HepG2 (cell line): ENCODE data around the gene ALDH2. TPM values are rescaled to one million over a fixed set of nuclear protein-coding genes. Genes with fewer than 3 reads are reported as not detected.

Experiments used
- BCL6 ChIP-seq: IDR thresholded peaks from 2 replicates; pipeline ENCODE4 v1.6.1; 2016; ENCODE audit warnings: missing genetic modification reagents, missing compliant biosample characterization
- CREM ChIP-seq, 2 experiments: sonication (generic) in 1 of 2; formaldehyde crosslinking in 1 of 2; IDR thresholded peaks; 2 replicates each; pipeline versions ENCODE4 v1.4.0 to v1.6.1; 2016 to 2020; ENCODE audit warnings: antibody characterized with exemption in 1 of 2, mild to moderate bottlenecking in 1 of 2, missing genetic modification reagents in 1 of 2
- FIP1L1 ChIP-seq: fragments of 200-400 bp; formaldehyde crosslinking; IDR thresholded peaks from 2 replicates; pipeline ENCODE4 v1.6.1; 2018; ENCODE audit warnings: low read depth, mild to moderate bottlenecking, low read length, moderate library complexity, borderline replicate concordance; ENCODE audit not compliant: insufficient read depth
- FOSL2 ChIP-seq: sonication (generic); formaldehyde crosslinking; IDR thresholded peaks from 2 replicates; pipeline ENCODE4 v1.4.0; 2020; ENCODE audit warnings: missing genetic modification reagents
- GFI1 ChIP-seq: sonication (generic); formaldehyde crosslinking; IDR thresholded peaks from 2 replicates; pipeline ENCODE4 v1.5.0; 2020; ENCODE audit warnings: missing genetic modification reagents, mild to moderate bottlenecking, borderline replicate concordance
- HHEX ChIP-seq: IDR thresholded peaks from 2 replicates; pipeline ENCODE4 v1.6.1; 2016; ENCODE audit warnings: control low read depth
- HNF4A ChIP-seq: sonication (generic); formaldehyde crosslinking; IDR thresholded peaks from 2 replicates; pipeline ENCODE4 v1.4.0; 2020; ENCODE audit warnings: missing genetic modification reagents
- HNF4G ChIP-seq, 2 experiments: sonication (generic) in 1 of 2; formaldehyde crosslinking in 1 of 2; IDR thresholded peaks; 2 replicates each; pipeline versions ENCODE4 v1.4.0 to v1.6.1; 2011 to 2020; ENCODE audit warnings: borderline replicate concordance in 2 of 2, low read depth in 2 of 2, mild to moderate bottlenecking in 2 of 2, low read length in 1 of 2, missing genetic modification reagents in 1 of 2, moderate library complexity in 1 of 2
- KAT7 ChIP-seq: IDR thresholded peaks from 2 replicates; pipeline ENCODE4 v1.6.1; 2018; ENCODE audit warnings: borderline replicate concordance, missing compliant biosample characterization
- MED8 ChIP-seq: sonication (generic); formaldehyde crosslinking; IDR thresholded peaks from 2 replicates; pipeline ENCODE4 v1.8.1; 2023; ENCODE audit warnings: mild to moderate bottlenecking, missing genetic modification reagents; ENCODE audit not compliant: insufficient replicate concordance
- MYC ChIP-seq: sonication (generic); formaldehyde crosslinking; IDR thresholded peaks from 2 replicates; pipeline ENCODE4 v1.9.0; 2021; ENCODE audit warnings: missing genetic modification reagents, borderline replicate concordance
- NFRKB ChIP-seq: fragments of 450-650 bp; IDR thresholded peaks from 2 replicates; pipeline ENCODE4 v1.6.1; 2017
- NFYB ChIP-seq: sonication (generic); formaldehyde crosslinking; IDR thresholded peaks from 2 replicates; pipeline ENCODE4 v1.4.0; 2020; ENCODE audit warnings: missing genetic modification reagents
- RBM22 ChIP-seq: fragments of 200-400 bp; formaldehyde crosslinking; optimal IDR thresholded peaks from 2 replicates; pipeline ENCODE3; 2017; ENCODE audit warnings: mild to moderate bottlenecking, low read length, moderate library complexity
- RFXAP ChIP-seq: sonication (generic); formaldehyde crosslinking; IDR thresholded peaks from 2 replicates; pipeline ENCODE4 v1.4.0; 2020; ENCODE audit warnings: missing genetic modification reagents, borderline replicate concordance
- RXRA ChIP-seq: sonication (generic); formaldehyde crosslinking; IDR thresholded peaks from 2 replicates; pipeline ENCODE4 v1.5.1; 2020; ENCODE audit warnings: missing genetic modification reagents
- SRSF9 ChIP-seq: fragments of 200-400 bp; formaldehyde crosslinking; IDR thresholded peaks from 2 replicates; pipeline ENCODE4 v1.6.1; 2018; ENCODE audit warnings: borderline replicate concordance, mild to moderate bottlenecking, low read depth, low read length; ENCODE audit not compliant: insufficient read depth, poor library complexity, severe bottlenecking
- ZNF232 ChIP-seq: sonication (generic); formaldehyde crosslinking; IDR thresholded peaks from 2 replicates; pipeline ENCODE4 v1.4.0; 2020; ENCODE audit warnings: missing genetic modification reagents, borderline replicate concordance
- ZNF282 ChIP-seq: fragments of 450-650 bp; IDR thresholded peaks from 2 replicates; pipeline ENCODE4 v1.6.1; 2018; ENCODE audit not compliant: partially characterized antibody
- ZNF296 ChIP-seq: sonication (generic); formaldehyde crosslinking; conservative IDR thresholded peaks from 2 replicates; pipeline ENCODE4 v1.5.0; 2020; ENCODE audit warnings: mild to moderate bottlenecking, missing genetic modification reagents
- ZNF317 ChIP-seq: sonication (generic); formaldehyde crosslinking; IDR thresholded peaks from 2 replicates; pipeline ENCODE4 v1.5.0; 2020; ENCODE audit warnings: mild to moderate bottlenecking, missing genetic modification reagents
- ZNF484 ChIP-seq: sonication (generic); formaldehyde crosslinking; IDR thresholded peaks from 2 replicates; pipeline ENCODE4 v1.5.1; 2020; ENCODE audit warnings: mild to moderate bottlenecking, low read depth, missing genetic modification reagents, borderline replicate concordance
- ZNF543 ChIP-seq: sonication (generic); formaldehyde crosslinking; IDR thresholded peaks from 2 replicates; pipeline ENCODE4 v1.4.0; 2020; ENCODE audit warnings: mild to moderate bottlenecking, missing genetic modification reagents
- ZNF572 ChIP-seq: sonication (generic); formaldehyde crosslinking; IDR thresholded peaks from 2 replicates; pipeline ENCODE4 v1.5.1; 2020; ENCODE audit warnings: mild to moderate bottlenecking, missing genetic modification reagents
- ZNF629 ChIP-seq: sonication (generic); formaldehyde crosslinking; conservative IDR thresholded peaks from 2 replicates; pipeline ENCODE4 v1.5.0; 2020; ENCODE audit warnings: missing genetic modification reagents
- ZNF703 ChIP-seq: sonication (generic); formaldehyde crosslinking; IDR thresholded peaks from 2 replicates; pipeline ENCODE4 v1.5.1; 2020; ENCODE audit warnings: missing genetic modification reagents, mild to moderate bottlenecking, moderate library complexity, borderline replicate concordance
- ZNF724P ChIP-seq: sonication (generic); formaldehyde crosslinking; IDR thresholded peaks from 2 replicates; pipeline ENCODE4 v1.8.0; 2022; ENCODE audit warnings: missing genetic modification reagents, borderline replicate concordance
- ZNF747 ChIP-seq: sonication (generic); formaldehyde crosslinking; IDR thresholded peaks from 2 replicates; pipeline ENCODE4 v1.8.1; 2023; ENCODE audit warnings: missing genetic modification reagents, mild to moderate bottlenecking, borderline replicate concordance
- polyA plus RNA-seq, 8 experiments: library from polyadenylated mRNA; depleted of rRNA in 3 of 8; stranded (reverse) in 7 of 8; unstranded in 1 of 8; fragments of >200 nt; fragmentation: Illumina TruSeq in 4 of 8; extraction: Trizol in 4 of 8; gene quantifications; 2 replicates each; pipeline versions ENCODE4 v1.2.1 to v1.2.3, GENCODE V29; 2011 to 2016; ENCODE audit warnings: low read depth in 4 of 8, missing spikeins in 1 of 8, mixed read lengths in 1 of 8; ENCODE audit not compliant: insufficient read depth in 1 of 8
- total RNA-seq, 5 experiments: library from RNA; depleted of rRNA; stranded (reverse); fragments of >200 nt; fragmentation: Illumina TruSeq; extraction: Trizol; gene quantifications; 2 replicates each; pipeline ENCODE4 v1.2.3, GENCODE V29; 2016; ENCODE audit warnings: low read depth in 1 of 5
- TF ChIP-seq, protein P1 (sequence below): IDR thresholded peaks from 2 replicates; pipeline ENCODE4 v1.6.1; 2012; ENCODE audit warnings: inconsistent platforms
- TF ChIP-seq, protein P2 (sequence below): sonication (generic); formaldehyde crosslinking; IDR thresholded peaks from 2 replicates; pipeline ENCODE4 v1.4.0; 2020; ENCODE audit warnings: mild to moderate bottlenecking, missing genetic modification reagents

Gene ALDH2
- total and polyA plus RNA-seq, 2 of the 13 experiments (the other 11 are each of a cell fraction or from before 2014, with no cell fraction given): 78.8 to 103 TPM

DNA sequence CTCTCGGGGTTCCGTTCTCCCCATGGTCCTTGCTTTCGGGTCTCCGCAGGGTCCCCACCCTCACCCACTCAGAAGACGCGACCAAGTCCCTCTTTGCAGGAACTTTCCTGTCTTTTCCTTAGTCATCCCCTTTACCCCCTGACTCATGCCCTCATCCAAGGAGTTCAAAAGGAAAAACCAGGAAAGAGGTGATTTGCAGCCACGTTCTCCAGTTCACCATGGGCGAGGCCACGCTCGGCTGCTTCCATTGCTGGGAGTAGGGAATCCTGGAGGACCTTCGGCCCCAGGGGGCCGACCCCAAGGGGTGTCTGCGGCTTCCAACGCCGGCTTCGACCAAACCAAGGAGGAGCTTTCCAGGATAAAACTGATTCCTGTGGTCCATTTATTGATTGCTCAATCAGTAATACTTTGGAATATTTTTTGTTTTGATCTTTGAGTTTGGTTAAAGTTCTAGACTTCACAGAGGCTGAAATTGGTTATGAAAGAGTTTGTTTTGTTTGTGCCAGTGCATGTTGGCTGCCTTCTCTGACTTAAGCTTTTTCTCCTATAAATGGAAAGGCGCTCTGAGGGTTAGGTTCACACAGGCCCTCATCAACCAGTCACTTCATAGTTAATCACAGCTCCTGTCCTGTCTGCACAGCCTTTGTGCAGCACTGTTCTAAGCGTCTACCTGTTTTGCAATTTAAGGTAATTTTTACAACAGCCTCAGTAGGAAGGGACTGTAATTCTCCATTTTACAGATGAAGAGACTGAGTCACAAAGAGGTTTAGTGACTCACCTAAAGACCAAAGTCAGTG lies 827 bp downstream of the ALDH2 start (continued):
- TF ChIP-seq MED8 (CRISPR knock-in tag): no peak
- TF ChIP-seq HNF4G (IDR thresholded peaks at IDR 0.05; ENCODE audit: borderline replicate concordance, low read depth, low read length): peak; percentile 58
- no peak for TF ChIP-seq HNF4G (CRISPR knock-in tag; IDR thresholded peaks at IDR 0.05; ENCODE audit: borderline replicate concordance, low read depth)
- TF ChIP-seq, protein P1, sequence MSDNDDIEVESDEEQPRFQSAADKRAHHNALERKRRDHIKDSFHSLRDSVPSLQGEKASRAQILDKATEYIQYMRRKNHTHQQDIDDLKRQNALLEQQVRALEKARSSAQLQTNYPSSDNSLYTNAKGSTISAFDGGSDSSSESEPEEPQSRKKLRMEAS: peak; percentile 45; the same call in 1 of the 2 replicates
- TF ChIP-seq ZNF703 (CRISPR knock-in tag): 0 out of 2 replicates have a peak, but pooled peaks have one; percentile 35
- TF ChIP-seq ZNF484 (CRISPR knock-in tag): no peak
- TF ChIP-seq SRSF9: no peak
- TF ChIP-seq ZNF747: 0 out of 2 replicates have a peak, but pooled peaks have one; percentile 2
- TF ChIP-seq RFXAP (CRISPR knock-in tag): no peak
- TF ChIP-seq MYC (CRISPR knock-in tag): 0 out of 2 replicates have a peak, but pooled peaks have one; percentile 43
- TF ChIP-seq GFI1: 0 out of 2 replicates have a peak, but pooled peaks have one; percentile 12
- no peak for TF ChIP-seq RBM22
- 0 out of 2 replicates have a peak, but pooled peaks have one; percentile 5 for TF ChIP-seq KAT7 (CRISPR knock-in tag)
- TF ChIP-seq ZNF282: no peak
- peak; percentile 47 for TF ChIP-seq HNF4A
- TF ChIP-seq NFRKB: no peak
- no peak for TF ChIP-seq HHEX (CRISPR knock-in tag)
- no peak for TF ChIP-seq ZNF317 (CRISPR knock-in tag)
- no peak for TF ChIP-seq NFYB (CRISPR knock-in tag)
- TF ChIP-seq ZNF296 (CRISPR knock-in tag): 0 out of 2 replicates have a peak, but pooled peaks have one; percentile 38
- TF ChIP-seq BCL6: peak; percentile 46; the same call in 1 of the 2 replicates
- TF ChIP-seq FIP1L1: no peak
- peak; percentile 89 for TF ChIP-seq ZNF629 (CRISPR knock-in tag)
- TF ChIP-seq ZNF724P (CRISPR knock-in tag): no peak
- TF ChIP-seq ZNF543 (CRISPR knock-in tag): no peak
- TF ChIP-seq CREM (IDR thresholded peaks at IDR 0.05): no peak
- TF ChIP-seq CREM (CRISPR knock-in tag; IDR thresholded peaks at IDR 0.05): no peak
- TF ChIP-seq, protein P2, sequence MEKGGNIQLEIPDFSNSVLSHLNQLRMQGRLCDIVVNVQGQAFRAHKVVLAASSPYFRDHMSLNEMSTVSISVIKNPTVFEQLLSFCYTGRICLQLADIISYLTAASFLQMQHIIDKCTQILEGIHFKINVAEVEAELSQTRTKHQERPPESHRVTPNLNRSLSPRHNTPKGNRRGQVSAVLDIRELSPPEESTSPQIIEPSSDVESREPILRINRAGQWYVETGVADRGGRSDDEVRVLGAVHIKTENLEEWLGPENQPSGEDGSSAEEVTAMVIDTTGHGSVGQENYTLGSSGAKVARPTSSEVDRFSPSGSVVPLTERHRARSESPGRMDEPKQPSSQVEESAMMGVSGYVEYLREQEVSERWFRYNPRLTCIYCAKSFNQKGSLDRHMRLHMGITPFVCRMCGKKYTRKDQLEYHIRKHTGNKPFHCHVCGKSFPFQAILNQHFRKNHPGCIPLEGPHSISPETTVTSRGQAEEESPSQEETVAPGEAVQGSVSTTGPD (CRISPR knock-in tag): no peak
- no peak for TF ChIP-seq RXRA (CRISPR knock-in tag)
- TF ChIP-seq ZNF572 (CRISPR knock-in tag): peak; percentile 80; the same call in 1 of the 2 replicates
- 0 out of 2 replicates have a peak, but pooled peaks have one; percentile 7 for TF ChIP-seq ZNF232 (CRISPR knock-in tag)
- TF ChIP-seq FOSL2 (CRISPR knock-in tag): 0 out of 2 replicates have a peak, but pooled peaks have one; percentile 6
